Effector memory CD8-positive, alpha-beta T cell (primary cell): ENCODE data around the gene MNT.

Experiments used
- ATAC-seq: fragments of 150-1000 bp; cut with Tn5 transposase; replicated peaks from 2 replicates; pipeline ENCODE4 v1.10.0; 2021; ENCODE audit warnings: mild to moderate bottlenecking, moderate library complexity
- DNase-seq, 3 experiments: peaks; one replicate each; pipeline ENCODE4 v3.0.0; 2021
- H3K27ac Mint-ChIP-seq, 2 donors: one replicate each; pipeline ENCODE4 v1.8.0; 2022; ENCODE audit warnings: mild to moderate bottlenecking in 2 of 2, mixed read lengths in 2 of 2, moderate library complexity in 2 of 2
- H3K27me3 Mint-ChIP-seq, 2 donors: one replicate each; pipeline ENCODE4 v1.8.0; 2022; ENCODE audit warnings: mixed read lengths in 2 of 2
- H3K36me3 Mint-ChIP-seq: one replicate; pipeline ENCODE4 v1.8.0; 2022; ENCODE audit warnings: mild to moderate bottlenecking, moderate library complexity, mixed read lengths; ENCODE audit not compliant: insufficient read depth
- H3K4me1 Mint-ChIP-seq, 2 donors: one replicate each; pipeline ENCODE4 v1.8.0; 2022; ENCODE audit warnings: low read depth in 2 of 2, mixed read lengths in 2 of 2
- H3K4me3 Mint-ChIP-seq, 2 donors: one replicate each; pipeline ENCODE4 v1.8.0; 2022; ENCODE audit warnings: mild to moderate bottlenecking in 2 of 2, mixed read lengths in 2 of 2, moderate library complexity in 2 of 2
- H3K9me3 Mint-ChIP-seq, 2 donors: one replicate each; pipeline ENCODE4 v1.8.0; 2022; ENCODE audit warnings: mixed read lengths in 2 of 2

MNT gene

DNA sequence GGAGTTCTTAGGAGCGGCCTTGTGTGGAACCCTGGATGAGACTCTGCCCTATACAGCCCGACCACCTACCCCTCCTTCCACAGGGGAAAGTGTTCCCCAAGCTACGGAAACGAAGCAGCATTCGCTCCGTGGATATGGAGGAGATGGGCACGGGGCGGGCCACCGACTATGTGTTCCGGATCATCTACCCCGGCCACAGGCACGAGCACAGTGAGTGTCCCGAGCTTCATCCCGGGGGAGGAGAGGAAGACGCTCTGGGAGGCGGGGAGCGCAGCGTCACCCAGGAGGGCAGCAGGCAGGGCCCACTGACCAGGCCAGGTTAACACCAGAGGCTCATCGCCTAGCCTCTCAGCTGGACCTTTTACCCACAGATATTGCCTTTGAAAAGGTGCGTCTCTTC, 35.7 kb downstream of the MNT start:
- Mint-ChIP-seq H3K4me1 (peaks cover 0 to 4% of the 10 kb centered on the region in 2 donors), H3K4me3 (no peak overlapping the region), H3K27ac (no peak overlapping the region), H3K27me3 (no peaks in the 10 kb centered on the region), H3K36me3 (peaks cover 19% of the 10 kb centered on the region), H3K9me3 (no peaks in the 10 kb centered on the region)
- DNase-seq (no peak), ATAC-seq (no peak)

DNA sequence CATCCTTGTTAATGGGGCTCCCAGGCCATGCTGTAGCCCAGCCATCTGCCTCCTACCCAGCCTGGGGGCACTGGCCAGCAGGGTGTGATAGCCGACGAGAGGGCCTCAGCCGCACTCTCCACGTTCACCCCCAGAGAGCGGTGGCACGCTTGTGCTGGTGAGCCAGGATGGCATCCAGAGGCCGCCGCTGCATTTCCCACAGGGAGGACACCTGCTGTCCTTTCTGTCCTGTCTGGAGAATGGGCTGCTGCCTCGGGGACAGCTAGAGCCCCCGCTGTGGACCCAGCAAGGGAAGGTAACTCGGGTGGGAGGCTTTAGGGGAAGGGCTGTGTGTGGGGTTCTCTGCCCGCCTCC, 36.1 kb downstream of the MNT start:
- ATAC-seq = no peak
- peaks cover 18% of the 10 kb centered on the region for H3K36me3 Mint-ChIP-seq
- H3K9me3 Mint-ChIP-seq = no peaks in the 10 kb centered on the region
- no peak for DNase-seq
- H3K4me3 Mint-ChIP-seq = no peak overlapping the region
- peaks cover 0 to 4% of the 10 kb centered on the region in 2 donors for H3K4me1 Mint-ChIP-seq
- no peak overlapping the region for H3K27ac Mint-ChIP-seq
- no peaks in the 10 kb centered on the region for H3K27me3 Mint-ChIP-seq

DNA sequence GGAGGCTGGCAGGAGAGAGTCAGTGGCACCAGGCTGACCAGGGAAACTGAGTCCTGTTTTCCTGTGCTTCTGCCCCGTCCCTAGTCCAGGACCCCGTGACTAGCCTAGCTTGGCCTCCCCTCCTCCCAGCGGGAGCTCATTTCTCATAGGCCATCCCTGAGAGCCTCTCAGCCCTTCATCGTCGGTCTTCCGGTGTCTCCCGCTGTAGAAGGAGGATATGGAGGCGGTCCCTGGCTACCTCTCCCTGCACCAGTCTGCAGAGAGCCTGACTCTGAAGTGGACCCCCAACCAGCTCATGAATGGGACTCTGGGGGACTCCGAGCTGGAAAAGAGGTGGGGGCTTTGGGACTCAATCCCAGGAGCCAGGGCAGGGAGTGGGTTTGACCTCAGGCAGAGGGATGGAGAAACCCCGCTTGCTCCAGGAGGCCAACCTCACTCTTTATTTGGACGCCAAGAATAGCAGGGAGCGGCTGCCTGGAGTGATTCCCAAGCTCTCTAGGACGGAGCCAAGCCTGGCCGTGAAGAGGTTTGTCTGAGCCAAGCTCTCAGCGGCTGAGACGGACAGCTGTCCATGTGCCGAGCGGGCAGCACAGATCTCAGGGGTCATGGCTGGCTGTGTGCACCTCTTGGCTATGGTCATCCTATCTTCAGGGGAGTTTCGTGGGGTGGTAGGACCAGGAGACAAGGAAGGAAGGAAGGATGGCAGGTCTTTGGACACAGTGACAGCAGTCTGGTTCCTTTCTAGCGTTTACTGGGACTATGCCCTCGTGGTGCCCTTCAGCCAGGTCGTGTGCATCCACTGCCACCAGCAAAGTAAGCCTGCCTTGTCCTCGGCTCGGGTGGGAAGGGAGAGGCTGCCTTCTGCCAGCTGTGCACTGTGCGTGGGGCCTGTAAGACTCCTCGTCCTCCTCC, 36.8 kb downstream of the MNT start:
- Mint-ChIP-seq H3K9me3 (no peaks in the 10 kb centered on the region), H3K27me3 (no peaks in the 10 kb centered on the region), H3K4me3 (no peak overlapping the region), H3K4me1 (peaks cover 0 to 4% of the 10 kb centered on the region in 2 donors), H3K27ac (no peak overlapping the region), H3K36me3 (peaks cover 18% of the 10 kb centered on the region)
- DNase-seq = no peak
- ATAC-seq = no peak

DNA sequence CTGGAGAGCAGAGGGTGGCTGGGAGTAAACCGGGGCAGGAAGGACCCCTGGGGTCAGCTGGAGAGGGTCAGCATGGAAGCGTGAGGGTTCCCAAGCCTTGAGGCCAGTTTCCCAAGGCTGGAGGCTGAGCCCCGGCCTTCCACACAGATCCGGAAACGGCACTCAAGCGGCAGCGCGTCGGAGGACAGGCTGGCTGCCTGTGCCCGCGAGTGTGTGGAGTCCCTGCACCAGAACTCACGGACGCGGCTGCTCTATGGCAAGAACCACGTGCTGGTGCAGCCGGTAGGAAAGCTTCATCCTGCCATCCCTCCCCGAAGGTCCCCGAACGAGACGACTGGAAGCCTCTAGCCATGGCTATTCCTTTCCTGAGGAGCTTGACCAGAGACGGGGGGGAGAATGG, 37.5 kb downstream of the MNT start:
- Mint-ChIP-seq H3K4me3 (no peak overlapping the region), H3K36me3 (peaks cover 21% of the 10 kb centered on the region), H3K27ac (no peak overlapping the region), H3K4me1 (peaks cover 0 to 4% of the 10 kb centered on the region in 2 donors), H3K9me3 (no peaks in the 10 kb centered on the region), H3K27me3 (no peaks in the 10 kb centered on the region)
- ATAC-seq = no peak
- DNase-seq = no peak

DNA sequence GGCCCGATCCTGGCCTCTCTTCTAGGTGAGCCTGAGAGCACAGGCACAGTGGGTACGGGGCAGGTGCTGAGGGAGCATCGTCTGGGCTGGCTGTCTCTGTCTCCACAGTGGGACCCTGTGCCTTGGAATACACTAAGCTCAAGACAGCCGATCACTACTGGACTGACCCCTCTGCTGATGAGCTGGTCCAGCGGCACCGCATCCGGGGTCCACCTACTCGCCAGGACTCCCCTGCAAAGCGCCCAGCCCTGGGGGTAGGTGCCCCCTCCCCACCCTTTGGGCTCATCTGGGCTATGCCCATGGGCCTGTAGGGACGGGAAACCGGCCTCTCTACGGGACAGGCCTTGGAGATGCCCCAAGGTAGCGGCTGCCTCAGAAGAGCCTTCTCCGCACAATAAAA, 38.0 kb downstream of the MNT start:
- DNase-seq (no peak), ATAC-seq (no peak)
- Mint-ChIP-seq H3K27ac (peak overlapping the region in 1 of 2 donors; percentile 29), H3K36me3 (peaks cover 21% of the 10 kb centered on the region), H3K9me3 (no peaks in the 10 kb centered on the region), H3K4me1 (peaks cover 0 to 4% of the 10 kb centered on the region in 2 donors), H3K4me3 (no peak overlapping the region), H3K27me3 (no peaks in the 10 kb centered on the region)

DNA sequence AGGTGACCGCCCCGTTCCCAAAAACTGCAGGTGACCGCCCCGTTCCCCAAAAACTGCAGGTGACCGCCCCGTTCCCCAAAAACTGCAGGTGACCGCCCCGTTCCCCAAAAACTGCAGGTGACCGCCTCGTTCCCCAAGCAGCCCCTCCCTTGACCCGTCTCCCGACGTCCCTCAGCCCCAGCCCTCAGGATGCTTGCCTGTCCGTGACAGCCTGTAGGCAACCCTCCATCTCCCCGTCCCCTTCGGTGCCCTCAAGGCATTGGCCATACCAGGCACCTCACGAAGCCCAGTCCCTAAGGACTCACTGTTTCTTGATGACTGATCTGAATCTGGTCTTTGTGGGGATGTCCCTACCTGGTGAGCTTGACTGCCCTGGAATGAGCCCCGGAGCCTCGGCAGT, 38.4 kb downstream of the MNT start:
- no peak for ATAC-seq
- Mint-ChIP-seq H3K4me3 (no peak overlapping the region), H3K9me3 (no peaks in the 10 kb centered on the region), H3K4me1 (peaks cover 0 to 4% of the 10 kb centered on the region in 2 donors), H3K27ac (peak overlapping the region in 1 of 2 donors; percentile 29), H3K27me3 (no peaks in the 10 kb centered on the region), H3K36me3 (peaks cover 21% of the 10 kb centered on the region)
- no peak for DNase-seq

DNA sequence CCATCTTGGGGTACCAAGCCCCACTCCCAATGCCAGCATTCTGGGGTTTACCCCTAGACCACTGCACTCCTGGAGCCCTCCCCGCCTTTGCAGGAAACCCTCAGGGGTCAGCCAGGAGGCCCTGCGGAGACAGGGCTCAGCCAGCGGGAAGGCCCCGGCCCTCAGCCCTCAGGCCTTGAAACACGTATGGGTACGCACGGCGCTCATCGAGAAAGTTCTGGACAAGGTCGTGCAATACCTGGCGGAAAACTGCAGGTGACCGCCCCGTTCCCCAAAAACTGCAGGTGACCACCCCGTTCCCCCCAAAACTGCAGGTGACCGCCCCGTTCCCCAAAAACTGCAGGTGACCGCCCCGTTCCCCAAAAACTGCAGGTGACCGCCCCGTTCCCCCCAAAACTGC, 38.8 kb downstream of the MNT start:
- H3K4me3 Mint-ChIP-seq = no peak overlapping the region
- DNase-seq = no peak
- H3K27ac Mint-ChIP-seq = no peak overlapping the region
- ATAC-seq = no peak
- H3K36me3 Mint-ChIP-seq = peaks cover 21% of the 10 kb centered on the region
- no peaks in the 10 kb centered on the region for H3K27me3 Mint-ChIP-seq
- H3K9me3 Mint-ChIP-seq = no peaks in the 10 kb centered on the region
- peaks cover 0 to 4% of the 10 kb centered on the region in 2 donors for H3K4me1 Mint-ChIP-seq

DNA sequence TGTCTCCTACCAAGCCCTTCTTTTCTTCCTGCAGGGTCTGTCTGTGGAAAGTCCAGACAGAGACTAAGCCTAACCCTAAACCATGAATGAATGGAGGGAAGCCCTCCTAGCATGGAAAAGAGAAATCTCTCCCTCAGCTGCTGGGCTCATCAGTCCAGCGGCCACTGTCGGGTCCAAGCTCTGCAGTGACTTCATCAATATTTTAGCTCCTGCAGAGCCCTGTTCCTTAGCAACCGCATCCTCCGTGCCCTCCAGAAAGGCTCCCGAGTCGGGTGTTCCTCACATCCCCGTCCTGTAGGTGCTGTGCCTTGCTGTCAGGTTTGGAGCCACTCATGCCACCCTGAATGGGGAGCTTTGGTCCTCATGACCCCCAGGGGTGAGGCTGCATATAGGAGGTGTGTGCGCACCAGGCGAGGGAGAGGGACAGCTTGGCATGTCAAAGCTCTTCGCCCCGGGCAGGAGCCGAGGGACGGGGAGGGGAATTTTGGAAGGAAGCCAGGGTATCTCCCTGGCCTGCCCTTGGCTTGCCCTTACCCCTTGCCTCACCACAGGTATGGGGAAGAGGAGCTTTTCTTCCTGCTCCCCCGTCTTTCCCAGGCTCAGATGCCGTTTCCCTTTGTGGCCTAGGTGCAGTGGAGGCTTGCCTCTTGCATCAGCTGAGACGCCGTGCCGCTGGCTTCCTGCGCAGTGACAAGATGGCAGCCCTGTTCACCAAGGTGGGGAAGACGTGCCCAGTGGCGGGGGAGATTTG, 39.7 kb downstream of the MNT start:
- Mint-ChIP-seq H3K27ac (no peak overlapping the region), H3K36me3 (peaks cover 21% of the 10 kb centered on the region), H3K4me3 (no peak overlapping the region), H3K4me1 (peaks cover 0 to 4% of the 10 kb centered on the region in 2 donors), H3K9me3 (no peaks in the 10 kb centered on the region), H3K27me3 (no peaks in the 10 kb centered on the region)
- ATAC-seq (no peak), DNase-seq (no peak)

DNA sequence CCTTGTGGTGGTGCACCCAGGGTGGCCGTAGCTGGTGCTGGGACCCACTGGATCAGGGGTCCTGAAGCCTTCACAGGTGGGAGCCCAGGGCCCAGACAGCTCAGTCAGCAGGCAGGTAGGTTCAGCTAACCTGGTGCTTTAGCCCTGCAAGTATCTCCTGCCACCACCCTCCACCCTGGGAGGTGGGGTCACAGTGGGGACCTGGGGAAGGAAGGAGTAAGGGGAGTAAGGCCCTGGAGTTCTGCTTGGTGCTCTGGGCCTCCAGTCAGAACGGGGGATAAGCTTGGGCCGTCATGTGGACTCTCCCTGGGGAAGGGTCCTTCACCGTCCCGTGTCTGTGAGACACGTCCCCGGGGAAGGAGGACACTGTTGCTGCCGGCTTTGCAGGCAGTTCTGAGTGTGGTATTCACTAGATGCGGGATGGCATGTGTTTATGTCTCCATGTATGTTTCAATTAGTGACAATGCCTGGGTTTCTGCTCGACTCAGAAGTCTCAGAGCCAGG, 42.9 kb downstream of the MNT start:
- H3K36me3 Mint-ChIP-seq = peaks cover 11% of the 10 kb centered on the region
- H3K4me3 Mint-ChIP-seq = no peak overlapping the region
- H3K4me1 Mint-ChIP-seq = peaks cover 12 to 14% of the 10 kb centered on the region in 2 donors
- no peak overlapping the region for H3K27ac Mint-ChIP-seq
- ATAC-seq (no peak), DNase-seq (no peak)
- no peaks in the 10 kb centered on the region for H3K27me3 Mint-ChIP-seq
- H3K9me3 Mint-ChIP-seq = no peaks in the 10 kb centered on the region

DNA sequence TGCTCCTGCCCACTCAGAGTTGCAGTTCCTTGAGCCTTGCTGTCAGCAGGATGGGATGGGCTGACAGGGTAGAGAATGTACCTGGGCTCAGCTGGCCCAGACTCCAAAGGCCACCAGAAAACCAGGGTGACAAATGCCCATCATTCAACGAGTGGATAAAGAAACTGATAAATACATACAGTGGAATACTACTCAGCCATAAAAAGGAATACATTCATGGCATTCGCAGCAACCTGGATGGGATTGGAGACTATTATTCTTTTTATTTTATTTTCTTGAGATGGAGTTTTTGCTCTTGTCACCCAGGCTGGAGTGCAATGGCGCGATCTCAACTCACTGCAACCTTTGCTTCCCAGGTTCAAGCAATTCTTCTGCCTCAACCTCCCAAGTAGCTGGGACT, 43.6 kb downstream of the MNT start:
- no peak for DNase-seq
- no peaks in the 10 kb centered on the region for H3K27me3 Mint-ChIP-seq

DNA sequence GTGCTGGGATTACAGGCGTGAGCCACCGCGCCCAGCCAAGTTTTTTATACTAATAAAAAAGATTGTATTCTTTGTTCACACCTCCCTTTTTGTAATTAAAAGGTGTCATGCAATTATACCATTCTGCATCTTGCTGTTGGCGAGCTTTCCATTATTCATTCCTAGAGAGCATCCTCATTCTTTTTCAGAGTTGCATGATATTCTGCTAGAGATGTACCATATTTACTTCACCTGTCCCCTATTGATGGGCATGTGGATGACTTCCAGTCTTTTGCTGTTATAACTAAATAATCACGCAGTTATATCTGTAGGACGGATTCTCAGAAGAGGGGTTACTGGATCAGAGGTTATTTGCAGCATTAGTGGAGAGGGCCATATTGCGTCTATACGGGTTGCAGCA, 46.5 kb downstream of the MNT start:
- Mint-ChIP-seq H3K4me1 (peaks cover 12 to 16% of the 10 kb centered on the region in 2 donors), H3K4me3 (peak overlapping the region; percentile 56 to 64), H3K36me3 (peaks cover 10% of the 10 kb centered on the region), H3K9me3 (no peaks in the 10 kb centered on the region), H3K27me3 (no peaks in the 10 kb centered on the region), H3K27ac (peak overlapping the region; percentile 68 to 74)
- DNase-seq (no peak), ATAC-seq (no peak)

More for the DNA sequence above, 43.6 kb downstream of the MNT start:
- Mint-ChIP-seq H3K4me1 (peaks cover 12 to 19% of the 10 kb centered on the region in 2 donors), H3K36me3 (peaks cover 13% of the 10 kb centered on the region), H3K27ac (no peak overlapping the region), H3K4me3 (no peak overlapping the region), H3K9me3 (no peaks in the 10 kb centered on the region)
- no peak for ATAC-seq

DNA sequence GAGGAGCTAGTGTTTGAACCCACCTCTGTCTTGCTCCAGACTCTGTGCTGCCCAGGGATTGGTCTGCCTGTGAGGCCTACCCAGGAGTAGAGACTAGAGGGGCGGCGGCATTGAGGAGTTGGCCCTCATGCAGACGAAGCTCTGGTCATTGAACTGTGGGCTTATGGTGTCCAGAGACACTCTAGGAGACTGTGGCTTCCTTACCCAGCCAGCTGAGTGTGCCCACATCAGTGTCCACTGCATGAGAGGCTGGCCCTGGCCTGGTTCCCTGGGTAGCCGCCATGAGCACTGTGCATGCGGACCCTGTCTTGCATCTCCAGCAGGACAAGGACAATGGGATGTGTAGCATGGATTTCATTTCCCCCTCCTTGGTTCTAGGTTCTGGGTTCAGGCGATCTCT, 49.6 kb downstream of the MNT start:
- ATAC-seq = no peak
- Mint-ChIP-seq H3K4me1 (peaks cover 12 to 16% of the 10 kb centered on the region in 2 donors), H3K9me3 (no peaks in the 10 kb centered on the region), H3K27ac (no peak overlapping the region), H3K27me3 (no peaks in the 10 kb centered on the region), H3K36me3 (peaks cover 8% of the 10 kb centered on the region), H3K4me3 (no peak overlapping the region)
- no peak for DNase-seq

DNA sequence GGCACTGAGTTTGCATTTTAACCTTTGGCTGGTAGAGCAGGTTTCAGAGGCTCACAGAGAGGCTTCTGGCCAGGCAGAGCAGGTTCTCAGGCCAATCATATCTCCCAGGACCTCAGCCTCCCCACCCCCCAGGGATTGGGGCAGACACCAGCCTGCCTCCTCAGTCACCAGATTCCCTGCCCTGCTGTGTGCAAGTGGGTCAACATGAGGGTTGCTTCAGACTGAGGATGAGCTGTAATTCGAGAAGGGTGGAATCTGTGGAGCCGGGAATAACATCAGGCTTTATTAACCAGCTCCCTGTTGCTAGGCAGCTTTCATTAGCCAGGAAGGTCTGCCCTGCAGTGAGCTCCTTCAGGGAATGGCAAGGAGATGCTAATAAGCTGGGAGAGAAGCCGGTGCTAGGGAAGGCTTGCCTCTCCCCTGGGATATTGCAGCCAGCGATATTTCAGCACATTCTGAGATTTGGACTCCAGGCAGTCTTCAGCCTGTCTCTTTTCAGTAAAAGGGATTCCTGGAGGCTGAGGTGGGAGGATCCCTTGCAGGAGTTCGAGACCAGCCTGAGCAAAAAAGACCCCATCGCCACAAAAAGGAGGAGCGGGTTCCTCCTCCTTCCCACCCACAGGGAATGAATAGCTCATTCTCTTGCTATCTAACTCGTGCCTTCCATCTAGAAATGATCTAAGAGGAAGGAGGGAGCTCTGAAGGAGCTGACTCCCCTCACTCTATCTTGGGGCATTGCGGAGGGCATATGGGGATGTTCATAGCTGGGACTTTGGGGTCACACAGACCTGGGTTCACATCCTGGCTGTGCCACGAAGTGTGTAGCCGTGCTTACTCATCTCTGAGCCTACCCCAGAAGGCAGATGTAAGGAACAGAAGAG, 52.8 kb downstream of the MNT start:
- no peak overlapping the region for H3K4me3 Mint-ChIP-seq
- DNase-seq (no peak), ATAC-seq (no peak)
- H3K9me3 Mint-ChIP-seq = no peaks in the 10 kb centered on the region
- no peak overlapping the region for H3K27ac Mint-ChIP-seq
- H3K4me1 Mint-ChIP-seq = peaks cover 0 to 5% of the 10 kb centered on the region in 2 donors
- peaks cover 13% of the 10 kb centered on the region for H3K36me3 Mint-ChIP-seq
- no peaks in the 10 kb centered on the region for H3K27me3 Mint-ChIP-seq
